Coronary artery (tissue), 2 donors: Measurements from ENCODE around the gene SLC6A6.
"Not testable (repeated sequence)": the region's sequence is repeated elsewhere in the genome, so short reads cannot be mapped to it uniquely, and the experiment has no call there.

ENCODE experiments used
- DNase-seq: peaks from one replicate; pipeline ENCODE4 v3.0.0-alpha.2; 2017; ENCODE audit warnings: low spot score
- H3K27ac ChIP-seq, 2 donors: fragments of 200-600 bp; sonication (generic); one replicate each; pipeline ENCODE4 v1.5.1; 2016 to 2019
- H3K4me3 ChIP-seq: fragments of 200-600 bp; sonication (generic); 2 replicates; pipeline ENCODE4 v1.5.1; 2016; ENCODE audit warnings: mild to moderate bottlenecking, moderate library complexity
- CTCF ChIP-seq: fragments of 200-600 bp; sonication (generic); IDR thresholded peaks from one replicate; pipeline ENCODE4 v1.5.1; 2019; ENCODE audit warnings: antibody characterized with exemption

The SLC6A6 gene

GRCh38 chr3:14510838-14511622 is 108.6 kb downstream of the SLC6A6 start:
- H3K4me3 ChIP-seq = no peak overlapping the region
- DNase-seq = no peak
- TF ChIP-seq CTCF = no peak
- H3K27ac ChIP-seq = no peak overlapping the region

GRCh38 chr3:14511623-14512280 is 109.3 kb downstream of the SLC6A6 start:
- Histone ChIP-seq H3K27ac (no peak overlapping the region), H3K4me3 (no peak overlapping the region)
- TF ChIP-seq CTCF = no peak
- no peak for DNase-seq

DNA sequence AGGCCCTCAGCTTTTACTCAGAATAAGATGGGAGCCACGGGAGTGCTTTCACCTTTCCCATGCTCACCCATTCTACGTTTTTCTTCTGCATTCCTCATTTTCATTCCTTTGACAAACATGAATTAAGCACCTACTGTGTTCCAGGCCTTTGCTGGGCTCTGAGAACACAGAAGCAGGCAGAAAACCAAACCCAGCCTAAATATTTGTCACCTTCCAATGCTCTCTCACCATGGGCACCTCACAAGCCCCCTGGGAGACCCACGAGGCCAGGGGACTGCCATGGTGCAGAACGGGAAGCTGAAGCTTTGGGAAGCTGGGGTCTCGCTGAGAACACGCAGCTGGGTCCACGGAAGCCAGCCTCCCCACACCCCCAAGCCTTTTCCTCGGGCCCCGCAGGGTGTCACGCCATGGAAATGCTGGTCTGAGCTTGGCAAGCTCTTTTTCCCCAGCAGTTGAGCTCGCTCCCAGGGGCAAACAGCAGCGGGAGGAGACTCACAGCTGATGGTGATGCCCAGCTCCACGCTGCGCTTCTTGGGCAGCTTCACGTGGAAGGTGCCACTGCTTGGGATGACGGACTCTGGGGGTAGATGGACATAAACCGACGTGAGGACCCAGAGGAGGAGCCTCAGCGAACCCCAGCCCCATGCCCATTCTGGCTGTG is 110.0 kb downstream of the SLC6A6 start:
- no peak overlapping the region for H3K27ac ChIP-seq
- no peak for DNase-seq
- TF ChIP-seq CTCF = no peak
- H3K4me3 ChIP-seq = no peak overlapping the region

DNA sequence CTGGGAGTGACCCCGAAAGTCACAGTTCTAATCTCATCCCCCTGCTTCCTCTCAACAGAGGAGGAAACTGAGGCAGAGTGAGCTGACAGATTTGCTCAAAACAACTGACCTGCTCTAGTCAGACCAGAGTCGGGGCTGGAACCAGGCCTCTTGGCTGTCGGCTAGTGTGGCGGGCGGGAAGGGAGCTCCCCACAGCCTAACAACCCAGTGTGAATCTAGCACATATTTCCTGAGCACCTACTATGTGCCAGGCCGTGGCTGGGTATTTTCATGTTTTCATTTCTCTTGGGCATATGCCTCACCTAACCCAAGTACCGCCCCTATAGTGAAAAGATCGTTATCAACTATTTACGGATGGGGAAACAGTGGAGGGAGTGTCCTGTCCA is 110.5 kb downstream of the SLC6A6 start:
- H3K27ac ChIP-seq = no peak overlapping the region
- no peak overlapping the region for H3K4me3 ChIP-seq
- DNase-seq = no peak
- TF ChIP-seq CTCF = no peak

DNA sequence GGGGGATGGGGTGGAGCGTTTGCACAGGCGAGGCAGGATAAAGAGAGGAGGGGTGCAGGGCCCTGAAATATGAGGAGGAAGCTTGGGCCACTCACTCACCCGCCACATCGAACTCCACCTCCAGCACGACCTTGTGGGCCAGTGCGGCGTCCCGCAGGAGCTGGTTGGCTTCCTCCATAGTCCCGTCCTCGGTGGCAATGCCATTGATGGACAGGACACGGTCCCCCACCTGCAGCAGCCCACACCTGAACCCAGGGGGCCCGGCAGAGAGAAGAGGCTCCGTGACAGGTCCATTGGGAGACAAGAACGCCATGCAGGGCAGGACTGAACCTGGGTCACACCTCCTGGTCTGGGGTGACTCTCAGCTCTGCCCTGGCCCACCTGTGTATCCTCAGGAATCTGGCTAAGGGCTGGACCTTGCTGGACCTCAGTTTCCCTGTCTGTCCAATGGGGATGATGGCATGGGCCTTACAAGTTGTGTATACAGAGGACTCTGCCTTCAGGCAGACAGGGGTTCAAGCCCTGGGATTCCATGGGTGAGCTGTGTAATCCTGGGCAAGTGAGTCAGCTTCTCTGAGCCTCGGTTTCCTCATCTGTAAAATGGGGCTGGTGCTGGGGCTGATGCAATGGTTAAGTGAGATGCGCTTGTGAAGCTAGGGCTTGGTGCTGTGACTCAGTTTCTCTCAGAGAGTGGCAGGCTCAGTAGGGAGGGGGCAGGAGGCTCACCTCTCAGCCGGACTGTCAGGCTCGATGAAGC is 111.3 kb downstream of the SLC6A6 start:
- TF ChIP-seq CTCF = no peak
- DNase-seq = no peak
- Histone ChIP-seq H3K4me3 (no peak overlapping the region), H3K27ac (no peak overlapping the region)

- Histone ChIP-seq H3K27ac (no peak overlapping the region), H3K4me3 (no peak overlapping the region)
- DNase-seq = no peak
- no peak for TF ChIP-seq CTCF
Measured at GRCh38 chr3:14514323-14514720, 111.9 kb downstream of the SLC6A6 start.

- DNase-seq, H3K27ac ChIP-seq, H3K4me3 ChIP-seq: not testable (repeated sequence)
Measured at GRCh38 chr3:14515526-14515925, 113.1 kb downstream of the SLC6A6 start.
